Right atrium auricular region (tissue), 2 donors: Measurements from ENCODE around the gene PTTG1. TPM values are rescaled to one million over a fixed set of nuclear protein-coding genes. Genes with fewer than 3 reads are reported as not detected.
"Not testable (repeated sequence)": the region's sequence is repeated elsewhere in the genome, so short reads cannot be mapped to it uniquely, and the experiment has no call there.

ENCODE experiments used
- DNase-seq: peaks from one replicate; pipeline ENCODE4 v3.0.0-alpha.2; 2019; ENCODE audit warnings: low spot score
- H3K27ac ChIP-seq, 2 donors: fragments of 200-600 bp; sonication (generic); 1 replicate in 1 of 2; 2 replicates in 1 of 2; pipeline ENCODE4 v1.5.1; 2016 to 2019
- H3K27me3 ChIP-seq, 2 donors: fragments of 200-600 bp; sonication (generic); one replicate each; pipeline versions ENCODE4 v1.5.1 to v1.6.0; 2017 to 2019
- H3K36me3 ChIP-seq: fragments of 200-600 bp; sonication (generic); one replicate; pipeline ENCODE4 v1.5.1; 2016
- H3K4me1 ChIP-seq, 2 donors: fragments of 200-600 bp; sonication (generic); one replicate each; pipeline versions ENCODE4 v1.5.1 to v1.6.0; 2017 to 2019
- H3K4me3 ChIP-seq, 2 donors: fragments of 200-600 bp; sonication (generic); 1 replicate in 1 of 2; 2 replicates in 1 of 2; pipeline ENCODE4 v1.5.1; 2017 to 2019; ENCODE audit warnings: mild to moderate bottlenecking in 1 of 2, moderate library complexity in 1 of 2
- H3K9me3 ChIP-seq, 2 donors: fragments of 200-600 bp; sonication (generic); one replicate each; pipeline ENCODE4 v1.5.1; 2019
- CTCF ChIP-seq, 2 donors: fragments of 200-600 bp; sonication (generic); IDR thresholded peaks; one replicate each; pipeline ENCODE4 v1.5.1; 2019; ENCODE audit warnings: antibody characterized with exemption in 2 of 2
- total RNA-seq, 2 donors: library from RNA; depleted of rRNA; stranded (reverse); fragments of >200 nt; gene quantifications; one replicate each; pipeline ENCODE4 v1.1.0, GENCODE V29; 2016

PTTG1 gene
- total RNA-seq, 2 donors from 2014 or later = 4.0 to 5.9 TPM

GRCh38 chr5:160432196-160432595, 10.5 kb downstream of the PTTG1 start:
- Histone ChIP-seq H3K36me3 (no peaks in the 10 kb centered on the region), H3K4me1 (no peaks in the 10 kb centered on the region), H3K27me3 (no peaks in the 10 kb centered on the region), H3K4me3 (no peak overlapping the region), H3K27ac (no peak overlapping the region), H3K9me3 (no peaks in the 10 kb centered on the region)
- TF ChIP-seq CTCF (IDR thresholded peaks at IDR 0.05) = no peak
- DNase-seq = no peak

GRCh38 chr5:160432787-160433186, 11.1 kb downstream of the PTTG1 start:
- Histone ChIP-seq H3K27me3 (no peaks in the 10 kb centered on the region), H3K4me1 (no peaks in the 10 kb centered on the region), H3K27ac (no peak overlapping the region), H3K9me3 (no peaks in the 10 kb centered on the region), H3K36me3 (no peaks in the 10 kb centered on the region), H3K4me3 (no peak overlapping the region)
- TF ChIP-seq CTCF (IDR thresholded peaks at IDR 0.05) = no peak
- DNase-seq = no peak

GRCh38 chr5:160434022-160434531, 12.4 kb downstream of the PTTG1 start:
- no peak for TF ChIP-seq CTCF (IDR thresholded peaks at IDR 0.05)
- Histone ChIP-seq H3K27ac (no peak overlapping the region), H3K9me3 (no peaks in the 10 kb centered on the region), H3K27me3 (no peaks in the 10 kb centered on the region), H3K36me3 (no peaks in the 10 kb centered on the region), H3K4me3 (no peak overlapping the region), H3K4me1 (peaks cover 0 to 7% of the 10 kb centered on the region in 2 donors)
- no peak for DNase-seq

GRCh38 chr5:160435532-160435931, 13.9 kb downstream of the PTTG1 start:
- Histone ChIP-seq H3K4me1 (peaks cover 0 to 10% of the 10 kb centered on the region in 2 donors), H3K36me3 (no peaks in the 10 kb centered on the region), H3K9me3 (no peaks in the 10 kb centered on the region), H3K27ac (no peak overlapping the region), H3K27me3 (no peaks in the 10 kb centered on the region), H3K4me3 (no peak overlapping the region)
- no peak for DNase-seq
- no peak for TF ChIP-seq CTCF (IDR thresholded peaks at IDR 0.05)

GRCh38 chr5:160436017-160436416, 14.4 kb downstream of the PTTG1 start:
- Histone ChIP-seq H3K36me3 (no peaks in the 10 kb centered on the region), H3K4me3 (no peak overlapping the region), H3K27ac (no peak overlapping the region), H3K4me1 (peaks cover 0 to 10% of the 10 kb centered on the region in 2 donors), H3K27me3 (no peaks in the 10 kb centered on the region), H3K9me3 (no peaks in the 10 kb centered on the region)
- DNase-seq = no peak
- no peak for TF ChIP-seq CTCF (IDR thresholded peaks at IDR 0.05)

GRCh38 chr5:160436661-160437060, 15.0 kb downstream of the PTTG1 start:
- H3K27ac ChIP-seq, H3K4me1 ChIP-seq, H3K9me3 ChIP-seq, H3K36me3 ChIP-seq, H3K4me3 ChIP-seq, H3K27me3 ChIP-seq, DNase-seq: not testable (repeated sequence)
